ENCODE data around the gene ADAP1. TPM values are rescaled to one million over a fixed set of nuclear protein-coding genes. Genes with fewer than 3 reads are reported as not detected.

Gene ADAP1
- total and polyA plus RNA-seq, 7 donors: 11.4 to 157 (median 72.6) TPM

- WGBS, 2 donors: 64 to 73% methylated on average over 22 of the region's 22 CpGs
- H3K9me3 ChIP-seq: no peaks in the 10 kb centered on the region
- H3K27me3 ChIP-seq: no peaks in the 10 kb centered on the region
- no peak overlapping the region for H3K27ac ChIP-seq
- no peak overlapping the region for H3K4me3 ChIP-seq
- peak; percentile 63 for DNase-seq
- peaks cover 0 to 5% (median 0%) of the 10 kb centered on the region in 4 donors for H3K36me3 ChIP-seq
- intact Hi-C loops (cut with DNase I): no loop called here
- TF ChIP-seq POLR2AphosphoS5 (IDR thresholded peaks at IDR 0.05): no peak
- TF ChIP-seq EP300 (IDR thresholded peaks at IDR 0.05): no peak
- no peak for TF ChIP-seq CTCF (IDR thresholded peaks at IDR 0.05)
- no peak for TF ChIP-seq POLR2A (IDR thresholded peaks at IDR 0.05)
- no peaks in the 10 kb centered on the region for H3K4me1 ChIP-seq
Observed at GRCh38 chr7:936386-937054, 18.0 kb downstream of the ADAP1 start.

DNA sequence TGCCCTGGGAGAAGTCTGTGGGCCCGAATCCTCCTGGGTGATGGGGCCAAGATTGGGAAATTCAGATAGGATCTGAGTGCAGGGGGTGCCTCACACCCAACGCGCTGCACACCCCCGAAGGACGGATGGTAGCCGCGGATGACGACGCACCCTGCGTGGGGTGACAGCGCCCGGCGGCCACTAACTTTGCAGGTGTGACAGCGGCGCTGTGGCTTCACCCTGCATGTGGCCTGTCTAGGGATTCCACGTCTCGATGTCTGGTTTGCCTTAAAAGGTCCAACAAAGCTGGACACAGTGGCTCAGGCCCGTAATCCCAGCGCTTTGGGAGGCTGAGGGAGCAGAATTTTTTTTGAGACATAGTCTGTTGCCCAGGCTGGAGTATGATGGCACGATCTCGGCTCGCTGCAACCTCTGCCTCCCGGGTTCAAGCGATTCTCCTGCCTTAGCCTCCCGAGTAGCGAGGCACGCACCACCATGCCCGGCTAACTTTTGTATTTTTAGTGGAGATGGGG is 18.6 kb downstream of the ADAP1 start:
- WGBS, 2 donors: 94 to 96% methylated on average over 28 of the region's 28 CpGs
- H3K36me3 ChIP-seq: peaks cover 0 to 5% (median 0%) of the 10 kb centered on the region in 4 donors
- H3K4me1 ChIP-seq: no peaks in the 10 kb centered on the region
- no peak overlapping the region for H3K27ac ChIP-seq
- no peak for TF ChIP-seq CTCF (IDR thresholded peaks at IDR 0.05)
- TF ChIP-seq POLR2AphosphoS5 (IDR thresholded peaks at IDR 0.05): no peak
- no peak for TF ChIP-seq POLR2A (IDR thresholded peaks at IDR 0.05)
- no peak for TF ChIP-seq EP300 (IDR thresholded peaks at IDR 0.05)
- H3K27me3 ChIP-seq: no peaks in the 10 kb centered on the region
- DNase-seq: no peak
- intact Hi-C loops (cut with DNase I): no loop called here
- no peaks in the 10 kb centered on the region for H3K9me3 ChIP-seq
- H3K4me3 ChIP-seq: no peak overlapping the region

GRCh38 chr7:935164-935873 is 19.2 kb downstream of the ADAP1 start:
- Histone ChIP-seq H3K4me1 (no peaks in the 10 kb centered on the region), H3K27ac (no peak overlapping the region), H3K4me3 (no peak overlapping the region), H3K36me3 (peaks cover 0 to 5% (median 0%) of the 10 kb centered on the region in 4 donors), H3K9me3 (no peaks in the 10 kb centered on the region), H3K27me3 (no peaks in the 10 kb centered on the region)
- TF ChIP-seq POLR2A (IDR thresholded peaks at IDR 0.05) (no peak), CTCF (IDR thresholded peaks at IDR 0.05) (no peak), POLR2AphosphoS5 (IDR thresholded peaks at IDR 0.05) (no peak), EP300 (IDR thresholded peaks at IDR 0.05) (no peak)
- 86 to 88% methylated on average over 46 of the region's 46 CpGs for WGBS, 2 donors
- intact Hi-C loops (cut with DNase I): no loop called here
- DNase-seq: peak; percentile 55

DNA sequence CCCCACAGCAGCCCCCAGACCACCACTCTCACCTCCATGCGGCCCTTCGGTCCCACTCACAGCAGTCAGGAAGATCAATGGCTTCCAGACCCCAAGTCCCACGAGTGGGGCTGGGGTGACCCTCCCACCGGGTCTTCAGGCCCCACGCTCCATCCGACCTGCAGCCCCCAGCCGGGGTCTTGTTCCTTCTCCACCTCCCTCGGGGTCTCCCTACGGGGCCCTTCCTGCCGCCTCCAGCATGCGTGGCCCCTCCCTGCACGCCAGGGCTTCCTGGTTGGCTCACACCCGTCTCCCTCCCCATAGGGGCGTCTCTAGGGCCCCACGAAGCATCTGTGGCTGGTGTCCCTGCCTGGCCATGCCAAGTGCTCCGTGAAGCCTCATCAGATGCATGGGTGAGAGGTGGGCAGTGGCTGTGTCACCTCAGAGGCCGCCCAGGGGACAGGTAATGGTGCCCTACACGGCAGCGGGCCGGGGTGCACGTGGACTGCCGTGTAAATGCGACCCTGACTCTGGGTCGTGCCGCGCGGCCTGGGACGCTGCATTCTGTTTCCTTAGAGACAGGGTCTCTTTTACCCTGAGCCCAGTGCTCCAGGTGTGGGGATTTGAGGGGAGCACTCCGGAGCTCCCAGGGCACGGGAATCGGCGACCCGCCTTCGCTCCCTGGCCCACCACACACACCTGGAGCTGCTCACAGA is 19.9 kb downstream of the ADAP1 start:
- Histone ChIP-seq H3K27me3 (no peaks in the 10 kb centered on the region), H3K4me3 (no peak overlapping the region), H3K9me3 (no peaks in the 10 kb centered on the region), H3K4me1 (peaks cover 0 to under 1% (median under 1%) of the 10 kb centered on the region in 4 donors), H3K36me3 (peaks cover 0 to 5% (median 0%) of the 10 kb centered on the region in 4 donors), H3K27ac (no peak overlapping the region)
- no peak for TF ChIP-seq CTCF (IDR thresholded peaks at IDR 0.05)
- TF ChIP-seq POLR2AphosphoS5 (IDR thresholded peaks at IDR 0.05): no peak
- no peak for TF ChIP-seq EP300 (IDR thresholded peaks at IDR 0.05)
- TF ChIP-seq POLR2A (IDR thresholded peaks at IDR 0.05): no peak
- intact Hi-C loops (cut with DNase I): no loop called here
- peak; percentile 54 for DNase-seq
- 85 to 89% methylated on average over 34 of the region's 34 CpGs for WGBS, 2 donors

All from sigmoid colon (tissue), 7 donors.